ENCODE measurements around the gene ADCY4.

ADCY4 gene

DNA sequence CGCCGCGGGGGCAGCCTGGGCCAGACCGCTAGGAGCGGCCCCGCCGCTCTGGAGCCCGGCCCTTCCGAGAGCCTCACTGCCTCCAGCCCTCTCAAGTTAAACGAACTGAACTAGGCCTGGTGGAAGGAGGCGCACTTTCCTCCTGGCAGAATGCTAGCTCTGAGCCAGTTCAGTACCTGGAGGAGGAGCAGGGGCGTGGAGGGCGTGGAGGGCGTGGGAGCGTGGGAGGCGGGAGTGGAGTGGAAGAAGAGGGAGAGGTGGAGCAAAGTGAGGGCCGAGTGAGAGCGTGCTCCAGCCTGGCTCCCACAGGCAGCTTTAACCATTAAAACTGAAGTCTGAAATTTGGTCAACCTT lies 18.3 kb downstream of the ADCY4 start:
- H3K4me3 ChIP-seq (ENCODE audit: insufficient read depth, low read depth, low read length), result no peak overlapping the region
- WGBS, 2 experiments, result 95% methylated on average over 18 of the region's 18 CpGs
- peaks cover 14% of the 10 kb centered on the region for H3K27me3 ChIP-seq (ENCODE audit: control insufficient read depth, insufficient read depth, low read length, poor library complexity, severe bottlenecking)
- no peak overlapping the region for H3K27ac ChIP-seq (ENCODE audit: insufficient read depth, low read depth, low read length, poor library complexity, severe bottlenecking)
- H3K4me1 ChIP-seq (ENCODE audit: control insufficient read depth, insufficient read depth, low read length), result no peaks in the 10 kb centered on the region
- no peaks in the 10 kb centered on the region for H3K36me3 ChIP-seq (ENCODE audit: control insufficient read depth, insufficient read depth, low read length)
- H3K9me3 ChIP-seq (ENCODE audit: control insufficient read depth, low read length), result no peaks in the 10 kb centered on the region

GRCh38 chr14:24315807-24316596 lies 18.9 kb downstream of the ADCY4 start:
- H3K4me3 ChIP-seq (ENCODE audit: insufficient read depth, low read depth, low read length), result no peak overlapping the region
- WGBS, 2 experiments, result 93 to 94% methylated on average over 70 of the region's 70 CpGs

GRCh38 chr14:24315243-24315806 lies 19.5 kb downstream of the ADCY4 start:
- H3K4me1 ChIP-seq (ENCODE audit: control insufficient read depth, insufficient read depth, low read length), result no peaks in the 10 kb centered on the region
- WGBS, 2 experiments, result 90 to 92% methylated on average over 10 of the region's 10 CpGs
- no peak overlapping the region for H3K4me3 ChIP-seq (ENCODE audit: insufficient read depth, low read depth, low read length)

More at GRCh38 chr14:24315807-24316596, 18.9 kb downstream of the ADCY4 start:
- Histone ChIP-seq H3K9me3 (ENCODE audit: control insufficient read depth, low read length) (no peaks in the 10 kb centered on the region), H3K4me1 (ENCODE audit: control insufficient read depth, insufficient read depth, low read length) (no peaks in the 10 kb centered on the region), H3K27ac (ENCODE audit: insufficient read depth, low read depth, low read length, poor library complexity, severe bottlenecking) (no peak overlapping the region), H3K27me3 (ENCODE audit: control insufficient read depth, insufficient read depth, low read length, poor library complexity, severe bottlenecking) (peaks cover 14% of the 10 kb centered on the region), H3K36me3 (ENCODE audit: control insufficient read depth, insufficient read depth, low read length) (no peaks in the 10 kb centered on the region)

GRCh38 chr14:24314377-24315193 lies 20.3 kb downstream of the ADCY4 start:
- Histone ChIP-seq H3K4me3 (ENCODE audit: insufficient read depth, low read depth, low read length) (no peak overlapping the region), H3K4me1 (ENCODE audit: control insufficient read depth, insufficient read depth, low read length) (no peaks in the 10 kb centered on the region), H3K27me3 (ENCODE audit: control insufficient read depth, insufficient read depth, low read length, poor library complexity, severe bottlenecking) (peaks cover 10% of the 10 kb centered on the region), H3K9me3 (ENCODE audit: control insufficient read depth, low read length) (no peaks in the 10 kb centered on the region), H3K36me3 (ENCODE audit: control insufficient read depth, insufficient read depth, low read length) (no peaks in the 10 kb centered on the region), H3K27ac (ENCODE audit: insufficient read depth, low read depth, low read length, poor library complexity, severe bottlenecking) (no peak overlapping the region)
- WGBS, 2 experiments, result 90 to 93% methylated on average over 5 of the region's 5 CpGs

More at GRCh38 chr14:24315243-24315806, 19.5 kb downstream of the ADCY4 start:
- H3K36me3 ChIP-seq (ENCODE audit: control insufficient read depth, insufficient read depth, low read length), result no peaks in the 10 kb centered on the region
- no peak overlapping the region for H3K27ac ChIP-seq (ENCODE audit: insufficient read depth, low read depth, low read length, poor library complexity, severe bottlenecking)
- peaks cover 11% of the 10 kb centered on the region for H3K27me3 ChIP-seq (ENCODE audit: control insufficient read depth, insufficient read depth, low read length, poor library complexity, severe bottlenecking)
- no peaks in the 10 kb centered on the region for H3K9me3 ChIP-seq (ENCODE audit: control insufficient read depth, low read length)

GRCh38 chr14:24313913-24314312 lies 21.0 kb downstream of the ADCY4 start:
- no peak overlapping the region for H3K27ac ChIP-seq (ENCODE audit: insufficient read depth, low read depth, low read length, poor library complexity, severe bottlenecking)
- no peak overlapping the region for H3K4me3 ChIP-seq (ENCODE audit: insufficient read depth, low read depth, low read length)
- H3K27me3 ChIP-seq (ENCODE audit: control insufficient read depth, insufficient read depth, low read length, poor library complexity, severe bottlenecking), result peaks cover 5% of the 10 kb centered on the region
- 90 to 93% methylated on average over 2 of the region's 2 CpGs for WGBS, 2 experiments
- H3K4me1 ChIP-seq (ENCODE audit: control insufficient read depth, insufficient read depth, low read length), result no peaks in the 10 kb centered on the region
- no peaks in the 10 kb centered on the region for H3K36me3 ChIP-seq (ENCODE audit: control insufficient read depth, insufficient read depth, low read length)
- H3K9me3 ChIP-seq (ENCODE audit: control insufficient read depth, low read length), result no peaks in the 10 kb centered on the region

DNA sequence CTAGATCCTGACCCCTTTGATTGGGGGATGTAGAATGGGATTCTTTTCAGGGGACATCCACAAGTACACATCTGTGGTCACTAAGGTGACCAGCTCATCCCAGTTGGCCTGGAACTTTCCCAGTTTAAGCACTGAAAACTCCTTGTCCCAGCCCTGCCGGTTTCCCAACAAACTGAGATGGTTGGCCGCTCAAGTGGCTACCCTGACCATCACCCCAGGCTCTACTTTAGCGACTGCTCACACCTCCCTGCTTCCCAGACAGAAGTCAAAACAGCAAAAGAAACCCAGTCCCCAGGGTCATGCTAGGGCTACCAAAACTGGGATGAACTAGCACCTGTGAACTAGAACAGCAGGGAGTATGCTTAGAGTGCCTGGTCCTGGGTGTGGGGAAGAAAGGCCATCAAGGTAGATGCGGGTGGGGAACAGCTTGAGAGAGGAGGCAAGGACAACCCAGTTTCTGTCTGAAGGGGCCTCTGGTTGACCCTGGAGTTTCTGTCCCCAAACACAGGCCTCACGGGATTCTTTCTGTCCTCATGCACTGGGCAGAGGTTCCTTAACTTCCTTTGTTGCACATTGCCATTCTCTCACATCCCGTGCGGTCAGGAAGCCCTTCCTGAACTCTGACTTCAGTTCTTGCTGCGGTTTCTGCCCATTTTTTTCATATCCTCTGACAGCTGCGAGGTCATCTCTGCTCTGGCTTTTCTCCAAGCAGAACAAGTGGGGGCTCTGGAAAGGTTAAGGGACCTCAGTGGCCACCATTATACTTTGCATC lies 21.9 kb downstream of the ADCY4 start:
- H3K36me3 ChIP-seq (ENCODE audit: control insufficient read depth, insufficient read depth, low read length), result no peaks in the 10 kb centered on the region
- no peak overlapping the region for H3K27ac ChIP-seq (ENCODE audit: insufficient read depth, low read depth, low read length, poor library complexity, severe bottlenecking)
- 91 to 93% methylated on average over 9 of the region's 9 CpGs for WGBS, 2 experiments
- H3K4me1 ChIP-seq (ENCODE audit: control insufficient read depth, insufficient read depth, low read length), result no peaks in the 10 kb centered on the region
- H3K4me3 ChIP-seq (ENCODE audit: insufficient read depth, low read depth, low read length), result no peak overlapping the region
- no peaks in the 10 kb centered on the region for H3K27me3 ChIP-seq (ENCODE audit: control insufficient read depth, insufficient read depth, low read length, poor library complexity, severe bottlenecking)
- H3K9me3 ChIP-seq (ENCODE audit: control insufficient read depth, low read length), result no peaks in the 10 kb centered on the region

- Histone ChIP-seq H3K27me3 (ENCODE audit: control insufficient read depth, insufficient read depth, low read length, poor library complexity, severe bottlenecking) (no peaks in the 10 kb centered on the region), H3K4me3 (ENCODE audit: insufficient read depth, low read depth, low read length) (no peak overlapping the region)
- WGBS, 2 experiments, result 93 to 96% methylated on average over 1 of the region's 1 CpG
These were observed 22.8 kb downstream of the ADCY4 start for GRCh38 chr14:24311837-24312615.

DNA sequence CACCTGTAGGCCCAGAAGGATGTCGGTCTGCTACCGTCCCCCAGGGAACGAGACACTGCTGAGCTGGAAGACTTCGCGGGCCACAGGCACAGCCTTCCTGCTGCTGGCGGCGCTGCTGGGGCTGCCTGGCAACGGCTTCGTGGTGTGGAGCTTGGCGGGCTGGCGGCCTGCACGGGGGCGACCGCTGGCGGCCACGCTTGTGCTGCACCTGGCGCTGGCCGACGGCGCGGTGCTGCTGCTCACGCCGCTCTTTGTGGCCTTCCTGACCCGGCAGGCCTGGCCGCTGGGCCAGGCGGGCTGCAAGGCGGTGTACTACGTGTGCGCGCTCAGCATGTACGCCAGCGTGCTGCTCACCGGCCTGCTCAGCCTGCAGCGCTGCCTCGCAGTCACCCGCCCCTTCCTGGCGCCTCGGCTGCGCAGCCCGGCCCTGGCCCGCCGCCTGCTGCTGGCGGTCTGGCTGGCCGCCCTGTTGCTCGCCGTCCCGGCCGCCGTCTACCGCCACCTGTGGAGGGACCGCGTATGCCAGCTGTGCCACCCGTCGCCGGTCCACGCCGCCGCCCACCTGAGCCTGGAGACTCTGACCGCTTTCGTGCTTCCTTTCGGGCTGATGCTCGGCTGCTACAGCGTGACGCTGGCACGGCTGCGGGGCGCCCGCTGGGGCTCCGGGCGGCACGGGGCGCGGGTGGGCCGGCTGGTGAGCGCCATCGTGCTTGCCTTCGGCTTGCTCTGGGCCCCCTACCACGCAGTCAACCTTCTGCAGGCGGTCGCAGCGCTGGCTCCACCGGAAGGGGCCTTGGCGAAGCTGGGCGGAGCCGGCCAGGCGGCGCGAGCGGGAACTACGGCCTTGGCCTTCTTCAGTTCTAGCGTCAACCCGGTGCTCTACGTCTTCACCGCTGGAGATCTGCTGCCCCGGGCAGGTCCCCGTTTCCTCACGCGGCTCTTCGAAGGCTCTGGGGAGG lies 23.9 kb downstream of the ADCY4 start, which contains the start of gene LTB4R:
LTB4R (plus strand) TSS at position 857 of the 959 bp plus-strand sequence. CDS start 4,150 bp downstream, outside the sequence.
- Histone ChIP-seq H3K27ac (ENCODE audit: insufficient read depth, low read depth, low read length, poor library complexity, severe bottlenecking) (no peak within 1 kb of the TSS), H3K36me3 (ENCODE audit: control insufficient read depth, insufficient read depth, low read length) (peaks cover 5% of the 10 kb centered on the region), H3K4me3 (ENCODE audit: insufficient read depth, low read depth, low read length) (no peak within 1 kb of the TSS), H3K4me1 (ENCODE audit: control insufficient read depth, insufficient read depth, low read length) (no peaks in the 10 kb centered on the region), H3K9me3 (ENCODE audit: control insufficient read depth, low read length) (no peaks in the 10 kb centered on the region), H3K27me3 (ENCODE audit: control insufficient read depth, insufficient read depth, low read length, poor library complexity, severe bottlenecking) (no peaks in the 10 kb centered on the region)
- 96% methylated on average over 99 of the region's 99 CpGs for WGBS, 2 experiments

More at GRCh38 chr14:24311837-24312615, 22.8 kb downstream of the ADCY4 start:
- Histone ChIP-seq H3K9me3 (ENCODE audit: control insufficient read depth, low read length) (no peaks in the 10 kb centered on the region), H3K4me1 (ENCODE audit: control insufficient read depth, insufficient read depth, low read length) (no peaks in the 10 kb centered on the region), H3K36me3 (ENCODE audit: control insufficient read depth, insufficient read depth, low read length) (no peaks in the 10 kb centered on the region), H3K27ac (ENCODE audit: insufficient read depth, low read depth, low read length, poor library complexity, severe bottlenecking) (no peak overlapping the region)
